ENCODE measurements around the gene PSENEN.
A peak's percentile ranks its signal among the peaks of the same experiment; 100 is the strongest.

The PSENEN gene

DNA sequence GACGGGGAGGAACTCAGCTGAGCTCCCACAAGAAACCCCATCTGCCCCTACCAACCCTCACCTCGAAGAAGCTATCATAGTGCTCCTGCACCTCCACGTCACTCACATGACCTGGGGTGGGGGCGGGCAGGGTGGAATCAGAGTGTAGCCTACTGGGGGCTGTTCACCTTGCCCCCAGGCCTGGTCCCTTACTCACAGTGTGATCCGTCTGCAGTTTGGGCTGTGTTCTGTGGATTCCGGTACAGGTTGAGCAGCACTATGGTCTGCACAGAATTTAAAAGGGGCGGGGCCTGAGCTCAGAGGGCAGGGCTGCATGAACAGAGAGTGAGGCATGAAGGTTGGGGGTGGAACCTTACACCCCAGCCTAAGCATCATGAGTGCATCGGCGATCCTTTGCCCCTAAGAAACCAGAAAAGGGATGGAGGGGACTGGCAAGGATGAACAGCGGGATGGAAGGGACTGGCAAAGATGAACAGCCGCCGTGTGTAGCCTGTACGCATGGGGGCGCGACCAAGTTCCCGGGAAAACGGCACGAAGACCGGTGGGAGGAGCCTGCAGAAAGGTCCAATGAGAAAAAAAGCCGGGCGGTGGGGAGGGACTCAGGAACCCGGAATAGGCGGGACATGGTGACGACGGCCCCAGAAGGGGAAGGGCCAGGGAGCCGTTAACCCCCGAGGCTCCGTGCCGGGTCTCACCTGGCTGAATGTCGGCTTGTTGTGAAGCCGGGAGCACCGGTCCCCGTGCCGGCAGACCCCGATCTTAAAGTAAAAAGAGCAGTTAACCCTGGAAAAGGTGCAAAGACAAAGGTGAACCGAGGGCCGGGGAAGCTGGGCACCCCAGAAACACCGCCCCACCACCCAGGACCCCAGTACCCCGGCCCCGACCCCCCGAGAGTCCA is 772 bp upstream of the PSENEN start:
- peak; percentile 55 for TF ChIP-seq CTCF (IDR thresholded peaks at IDR 0.05; ENCODE audit: low read depth, low read length)
- H3K4me3 ChIP-seq (ENCODE audit: low read depth, low read length) = peak overlapping the region; percentile 97
- peak; percentile 97 for DNase-seq (ENCODE audit: low read depth, low spot score)
- in situ Hi-C loops (cut with HindIII; ENCODE audit: low sequenced_read_pairs) = no loop called here

- in situ Hi-C loops (cut with HindIII; ENCODE audit: low sequenced_read_pairs) = no loop called here
- no peak for TF ChIP-seq CTCF (IDR thresholded peaks at IDR 0.05; ENCODE audit: low read depth, low read length)
- peak overlapping the region; percentile 97 for H3K4me3 ChIP-seq (ENCODE audit: low read depth, low read length)
- no peak for DNase-seq (ENCODE audit: low read depth, low spot score)
Observed at GRCh38 chr19:35746087-35746462, 624 bp downstream of the PSENEN start.

- H3K4me3 ChIP-seq (ENCODE audit: low read depth, low read length) = peak overlapping the region; percentile 97
- no peak for TF ChIP-seq CTCF (IDR thresholded peaks at IDR 0.05; ENCODE audit: low read depth, low read length)
- in situ Hi-C loops (cut with HindIII; ENCODE audit: low sequenced_read_pairs) = no loop called here
- no peak for DNase-seq (ENCODE audit: low read depth, low spot score)
Observed at GRCh38 chr19:35746531-35746930, 1.1 kb downstream of the PSENEN start.

GRCh38 chr19:35748106-35749020 is 2.9 kb downstream of the PSENEN start, which contains the start of gene LIN37:
LIN37 (plus strand) TSS chr19:35748576; CDS start chr19:35748725, 149 bp downstream.
- in situ Hi-C loops (cut with HindIII; ENCODE audit: low sequenced_read_pairs) = no loop called here

DNA sequence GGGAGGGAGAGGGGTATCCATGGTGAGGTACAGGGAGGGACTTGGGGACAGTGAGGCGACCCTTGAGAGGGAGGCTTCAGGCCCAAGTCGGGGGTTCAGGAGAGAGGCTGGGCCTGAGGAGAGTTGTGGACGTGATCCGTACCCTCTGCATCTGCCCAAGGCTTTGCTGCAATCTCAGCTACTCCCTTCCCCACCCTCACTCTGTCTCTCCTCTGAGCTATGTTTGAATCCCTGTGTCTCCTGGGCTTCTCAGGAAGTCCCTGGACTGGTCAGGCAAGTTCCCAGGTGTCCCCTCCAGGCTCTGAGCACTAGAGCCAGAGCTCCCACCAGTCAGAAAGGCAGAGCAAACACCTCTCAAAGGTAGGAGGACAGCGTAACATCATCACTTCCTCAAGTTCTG is 4.7 kb downstream of the PSENEN start:
- in situ Hi-C loops (cut with HindIII; ENCODE audit: low sequenced_read_pairs) = no loop called here

More at GRCh38 chr19:35748106-35749020, 2.9 kb downstream of the PSENEN start, which contains the start of gene LIN37:
- TF ChIP-seq CTCF (IDR thresholded peaks at IDR 0.05; ENCODE audit: low read depth, low read length) = no peak
- H3K4me3 ChIP-seq (ENCODE audit: low read depth, low read length) = peak within 1 kb of the TSS; percentile 100
- DNase-seq (ENCODE audit: low read depth, low spot score) = peak; percentile 100

More for the DNA sequence above, 4.7 kb downstream of the PSENEN start:
- H3K4me3 ChIP-seq (ENCODE audit: low read depth, low read length) = no peak overlapping the region
- TF ChIP-seq CTCF (IDR thresholded peaks at IDR 0.05; ENCODE audit: low read depth, low read length) = no peak
- DNase-seq (ENCODE audit: low read depth, low spot score) = no peak
